Effector CD4-positive, alpha-beta T cell (primary cell): Measurements from ENCODE around the gene ISOC2.

Experiments used
- DNase-seq: peaks from one replicate; pipeline ENCODE4 v3.0.0-alpha.2; 2020

The ISOC2 gene

GRCh38 chr19:55476100-55476775 is 14.8 kb upstream of the ISOC2 start, which contains the start of gene ZNF628:
Gene ZNF628, plus strand, starts transcription at chr19:55476617. Its CDS starts 3,294 bp downstream, at chr19:55479911.
- DNase-seq: peak; percentile 97

DNA sequence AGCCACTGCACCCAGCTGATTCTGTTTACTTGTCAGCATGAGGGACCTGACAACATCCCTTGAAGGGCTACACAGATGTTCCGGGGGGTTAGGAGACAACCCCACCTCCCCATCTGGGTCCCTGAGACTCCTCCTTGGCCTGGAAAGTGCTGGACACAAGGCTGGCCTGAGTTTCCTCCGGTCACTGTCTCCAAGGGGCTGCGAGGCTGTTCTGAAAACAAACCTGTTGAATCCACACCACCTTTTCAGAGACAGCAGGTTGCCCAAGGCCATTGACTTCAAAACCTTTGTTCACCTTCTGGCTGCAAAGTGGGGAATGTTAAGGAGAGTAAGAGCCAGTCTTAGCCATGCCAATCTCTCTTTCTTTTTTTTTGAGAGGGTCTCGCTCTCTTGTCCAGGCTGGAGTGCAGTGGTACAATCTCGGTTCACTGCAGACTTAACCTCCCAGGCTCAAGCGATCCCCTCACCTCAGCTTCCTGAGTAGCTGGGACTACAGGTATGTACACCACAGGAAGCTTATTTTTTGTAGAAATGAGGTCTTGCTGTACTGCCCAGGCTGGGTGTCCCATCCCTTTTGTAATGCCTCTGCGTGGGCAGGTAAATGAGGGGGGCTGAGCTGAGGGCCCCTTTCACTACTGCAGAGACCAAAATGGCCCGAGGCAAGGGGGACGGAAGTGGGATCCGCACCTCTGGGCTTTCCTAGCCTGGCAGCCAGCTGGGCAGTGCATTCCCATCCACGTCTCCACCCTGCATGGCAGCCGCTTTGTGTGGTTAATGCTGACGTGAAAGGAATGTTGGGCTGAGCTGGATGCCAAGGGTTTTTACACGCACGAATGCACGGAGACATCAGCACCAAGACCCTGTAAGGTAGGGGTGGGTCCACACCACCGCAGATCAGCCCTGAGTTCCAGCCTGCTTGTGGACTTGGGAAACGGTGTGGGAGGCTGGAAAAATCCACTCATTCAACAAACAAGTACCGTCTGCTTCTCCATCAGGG is 13.1 kb upstream of the ISOC2 start:
- DNase-seq: no peak

- no peak for DNase-seq
Measured at GRCh38 chr19:55473225-55474012, 12.0 kb upstream of the ISOC2 start.

DNA sequence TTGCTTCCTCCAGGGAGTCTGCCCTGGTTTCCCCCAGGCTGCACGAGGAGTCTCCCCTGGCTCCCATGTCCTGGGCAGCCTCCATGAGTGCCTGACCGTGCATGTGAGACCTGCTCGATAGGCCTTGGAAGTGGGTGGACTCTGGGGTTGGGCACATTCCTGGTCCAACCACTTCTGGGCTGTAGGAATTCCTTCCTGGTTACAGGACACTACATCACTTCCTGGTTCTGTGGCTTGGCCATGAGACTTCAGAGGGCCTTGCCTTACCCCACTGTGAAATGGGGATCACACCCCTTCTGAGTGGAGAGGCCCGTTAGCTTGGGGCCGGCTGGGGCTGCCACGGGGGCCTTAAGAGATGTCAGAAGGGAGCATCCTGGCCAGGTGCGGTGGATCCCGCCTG is 11.0 kb upstream of the ISOC2 start:
- no peak for DNase-seq

GRCh38 chr19:55471266-55471665 is 9.8 kb upstream of the ISOC2 start:
- DNase-seq: no peak

GRCh38 chr19:55468054-55468393 is 6.6 kb upstream of the ISOC2 start:
- DNase-seq: no peak

DNA sequence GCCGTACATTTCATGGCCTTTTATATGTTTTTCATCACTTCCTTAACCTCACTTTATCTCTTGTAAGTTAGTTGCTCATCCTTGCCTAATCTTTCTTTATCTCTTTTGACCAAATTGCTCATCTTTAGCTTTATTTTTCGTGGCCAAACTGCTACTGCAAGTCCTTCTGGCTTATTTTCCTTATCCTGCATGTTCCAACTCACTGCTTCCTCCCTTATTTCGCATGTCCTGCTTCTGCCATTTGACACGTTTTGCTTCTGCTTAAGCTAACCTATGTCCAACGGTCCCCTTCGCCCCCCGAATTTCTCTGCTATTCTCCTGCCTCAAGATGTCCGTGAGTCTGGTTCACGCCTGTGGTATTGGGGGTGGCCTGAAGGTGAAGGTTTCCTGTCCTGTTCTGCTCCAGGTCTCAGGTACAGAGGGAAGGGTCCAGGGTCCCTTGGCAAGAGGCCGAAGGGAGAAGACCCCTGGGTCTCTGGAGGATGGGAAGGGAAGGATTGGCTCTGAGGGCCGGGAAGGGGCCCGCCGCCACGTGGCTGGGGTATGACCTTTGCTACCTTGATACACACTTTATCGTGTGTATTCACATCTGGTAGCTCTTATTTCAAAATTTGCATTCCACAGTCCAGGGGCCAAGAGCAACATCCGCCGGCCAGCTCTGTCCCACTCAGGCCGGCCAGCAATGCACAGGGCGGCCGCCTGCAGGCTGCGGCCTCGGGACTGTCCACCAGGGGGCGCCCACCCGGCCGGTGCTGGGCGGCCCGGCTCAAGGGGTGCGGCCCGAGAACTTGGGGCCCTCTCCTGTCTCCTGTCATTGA is 6.0 kb upstream of the ISOC2 start:
- DNase-seq: peak; percentile 64

GRCh38 chr19:55466241-55466614 is 4.8 kb upstream of the ISOC2 start:
- DNase-seq: no peak

DNA sequence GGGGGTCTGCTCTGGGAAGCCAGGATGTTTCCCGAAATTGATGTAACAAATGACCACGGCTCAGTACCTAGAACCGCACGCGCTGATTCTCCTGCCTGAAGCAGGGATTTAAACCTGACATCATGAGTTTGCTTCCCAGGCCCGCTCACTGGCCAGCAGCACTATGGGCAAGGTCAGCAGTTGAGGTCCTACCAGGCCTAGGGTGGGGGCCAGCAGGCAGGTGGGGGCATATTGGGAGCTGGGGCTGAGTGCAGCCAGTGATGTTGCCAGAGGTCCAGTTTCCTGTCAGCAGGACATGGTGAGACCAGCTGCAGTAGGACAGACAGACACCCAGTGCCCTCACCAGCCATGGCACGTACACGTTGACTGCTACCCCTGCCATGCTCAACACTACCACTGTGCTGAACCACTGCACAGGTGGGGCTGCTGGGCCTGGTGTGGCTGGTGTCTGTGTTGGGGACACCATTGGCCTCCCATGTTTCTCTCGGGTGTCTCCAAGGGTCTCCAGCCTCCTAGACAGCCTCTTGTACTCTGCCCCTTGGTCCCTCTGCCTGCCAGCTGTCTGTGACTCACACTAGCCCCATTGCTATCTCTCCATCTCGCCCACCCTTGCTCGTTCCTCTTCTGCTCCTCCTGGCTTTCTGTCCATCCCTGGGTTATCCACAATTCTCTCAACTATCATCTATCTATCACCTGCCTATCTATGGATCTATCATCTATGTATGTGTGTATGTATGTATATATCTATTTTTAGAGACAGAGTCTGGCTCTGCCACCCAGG is 4.2 kb upstream of the ISOC2 start:
- no peak for DNase-seq

- DNase-seq: no peak
Measured at GRCh38 chr19:55464662-55465054, 3.2 kb upstream of the ISOC2 start, which contains the start of gene C19orf85. Gene C19orf85, minus strand, starts transcription at chr19:55464751. Its CDS starts 197 bp downstream, at chr19:55464554.

- no peak for DNase-seq
Measured at GRCh38 chr19:55464039-55464661, 2.7 kb upstream of the ISOC2 start.

GRCh38 chr19:55463583-55464031 is 2.2 kb upstream of the ISOC2 start:
- no peak for DNase-seq

DNA sequence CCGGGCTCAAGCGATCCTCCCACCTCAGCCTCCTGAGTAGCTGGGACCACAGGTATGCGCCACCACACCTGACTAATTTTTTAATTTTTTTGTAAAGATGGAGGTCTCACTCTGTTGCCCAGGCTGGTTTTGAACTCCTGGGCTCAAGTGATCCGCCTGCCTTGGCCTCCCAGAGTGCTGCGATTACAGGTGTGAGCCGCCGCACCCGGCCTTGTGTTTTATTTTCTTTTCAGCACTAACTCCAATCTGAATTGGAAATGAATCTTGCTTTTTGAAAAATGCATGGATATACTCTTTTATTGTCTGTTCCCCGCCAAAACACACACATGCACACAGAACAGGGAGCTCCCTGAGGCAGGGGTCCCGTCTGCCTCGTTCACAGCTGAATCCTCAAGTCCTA is 1.3 kb upstream of the ISOC2 start:
- DNase-seq: no peak

DNA sequence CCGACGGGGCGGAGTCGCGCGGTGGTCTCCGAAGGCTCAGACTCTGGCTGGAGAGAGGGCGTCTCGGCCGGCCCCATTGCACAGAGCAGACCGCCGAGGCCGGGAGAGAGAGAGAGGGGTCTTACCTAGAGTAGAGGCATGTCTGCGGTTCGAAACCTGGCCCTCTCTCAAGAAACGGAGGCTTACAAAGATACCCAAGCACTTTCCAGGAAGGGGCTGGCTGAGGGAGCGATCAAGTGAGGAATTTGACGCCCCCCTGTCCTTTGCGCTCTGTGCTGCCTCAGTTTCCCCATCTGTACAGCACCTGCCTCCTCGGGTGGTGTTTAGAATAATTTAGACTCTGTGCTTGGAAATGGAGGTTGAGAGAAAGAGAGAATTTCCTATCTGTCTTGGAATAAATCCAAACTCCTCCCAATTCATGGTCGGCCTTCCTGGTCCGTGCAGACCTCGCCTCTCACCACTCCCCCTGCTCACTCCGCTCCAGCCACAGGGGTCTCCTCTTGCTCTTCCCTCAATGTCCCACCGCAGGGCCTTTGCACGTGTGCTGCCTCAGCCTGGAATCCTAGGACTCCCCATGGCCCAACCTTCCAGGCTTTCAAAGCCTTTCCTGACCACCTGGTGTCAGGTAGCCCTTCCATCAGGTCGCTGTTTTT is 658 bp upstream of the ISOC2 start:
- DNase-seq: no peak

DNA sequence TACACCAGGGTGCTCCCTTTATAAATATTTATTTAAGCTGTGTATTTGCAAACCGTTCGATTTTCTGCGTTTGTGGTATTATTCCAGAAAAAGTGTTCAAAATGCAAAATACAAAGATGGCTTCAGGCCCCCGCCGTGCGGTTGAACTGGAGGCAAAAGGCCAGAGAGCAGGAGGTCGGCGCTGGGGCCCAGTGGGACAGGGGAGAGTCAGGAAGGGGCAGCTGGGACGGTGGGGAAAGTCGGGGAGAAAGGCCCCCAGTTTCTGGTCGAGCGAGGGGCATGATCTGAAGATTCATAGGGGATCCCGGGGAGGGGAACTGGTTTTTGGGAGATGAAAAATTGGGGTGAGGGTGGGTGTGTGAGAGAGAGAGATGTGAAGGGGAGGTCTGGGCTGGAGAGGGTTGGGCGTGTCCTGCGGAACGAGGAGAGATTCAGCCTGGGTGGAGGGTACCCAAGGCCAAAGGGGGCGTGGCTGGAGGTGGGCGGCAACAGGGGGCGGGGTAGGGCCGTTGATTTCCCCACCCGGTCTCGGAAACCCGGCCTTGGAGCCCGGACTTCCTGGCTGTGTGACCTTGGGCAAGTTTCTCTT is 678 bp downstream of the ISOC2 start:
- no peak for DNase-seq

DNA sequence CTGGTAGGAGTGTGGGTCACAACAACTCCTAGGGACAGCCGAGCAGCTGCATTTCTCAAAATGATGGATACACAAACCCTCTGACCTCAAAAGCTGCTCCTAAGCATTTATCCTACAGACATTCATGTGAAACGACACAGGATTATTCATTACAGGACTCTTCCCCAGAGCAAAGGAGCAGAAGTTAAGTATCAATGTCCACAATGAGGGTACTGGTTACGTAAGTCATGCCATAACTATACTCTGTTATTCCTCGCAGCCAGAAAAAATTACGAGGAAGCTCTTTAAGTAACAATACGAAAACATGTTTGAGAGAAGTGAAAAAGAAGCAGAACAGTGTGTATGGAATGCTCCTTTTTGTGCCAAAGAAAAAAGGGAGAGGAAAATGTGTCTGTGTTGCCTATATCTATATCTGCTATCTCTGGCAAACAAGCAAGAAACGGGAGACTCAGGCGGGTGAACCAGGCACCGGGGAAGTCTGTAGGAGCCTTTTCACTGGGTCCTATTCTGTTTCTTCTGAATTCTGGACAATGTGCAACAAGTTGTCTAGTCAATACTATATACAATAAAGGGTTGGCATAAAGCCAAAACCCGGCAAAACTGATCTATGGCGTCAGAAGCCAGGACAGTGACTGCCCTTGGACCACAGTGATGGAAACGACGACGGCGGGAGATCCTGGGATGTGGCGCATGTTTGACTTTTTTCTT is 1.3 kb downstream of the ISOC2 start:
- DNase-seq: no peak

DNA sequence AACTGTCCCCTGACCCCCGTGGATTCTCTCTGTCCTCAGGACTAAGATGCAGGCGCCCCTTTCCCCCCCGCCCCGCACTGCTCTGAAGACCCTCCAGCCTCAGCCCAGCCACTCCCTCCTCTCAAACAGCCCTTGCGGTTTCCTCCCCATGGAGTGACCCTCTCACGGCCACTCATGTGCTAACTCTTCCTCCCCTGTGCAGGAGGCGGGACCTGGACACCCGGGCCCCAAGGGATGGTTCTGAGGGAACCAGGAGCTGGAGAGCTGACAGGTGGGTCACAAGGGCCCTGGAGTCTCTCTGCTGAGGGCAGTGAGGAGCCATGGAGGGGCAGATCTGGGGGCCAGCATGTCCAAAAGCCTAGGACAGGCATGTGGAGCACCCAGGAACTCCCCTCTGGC is 1.9 kb downstream of the ISOC2 start:
- no peak for DNase-seq

DNA sequence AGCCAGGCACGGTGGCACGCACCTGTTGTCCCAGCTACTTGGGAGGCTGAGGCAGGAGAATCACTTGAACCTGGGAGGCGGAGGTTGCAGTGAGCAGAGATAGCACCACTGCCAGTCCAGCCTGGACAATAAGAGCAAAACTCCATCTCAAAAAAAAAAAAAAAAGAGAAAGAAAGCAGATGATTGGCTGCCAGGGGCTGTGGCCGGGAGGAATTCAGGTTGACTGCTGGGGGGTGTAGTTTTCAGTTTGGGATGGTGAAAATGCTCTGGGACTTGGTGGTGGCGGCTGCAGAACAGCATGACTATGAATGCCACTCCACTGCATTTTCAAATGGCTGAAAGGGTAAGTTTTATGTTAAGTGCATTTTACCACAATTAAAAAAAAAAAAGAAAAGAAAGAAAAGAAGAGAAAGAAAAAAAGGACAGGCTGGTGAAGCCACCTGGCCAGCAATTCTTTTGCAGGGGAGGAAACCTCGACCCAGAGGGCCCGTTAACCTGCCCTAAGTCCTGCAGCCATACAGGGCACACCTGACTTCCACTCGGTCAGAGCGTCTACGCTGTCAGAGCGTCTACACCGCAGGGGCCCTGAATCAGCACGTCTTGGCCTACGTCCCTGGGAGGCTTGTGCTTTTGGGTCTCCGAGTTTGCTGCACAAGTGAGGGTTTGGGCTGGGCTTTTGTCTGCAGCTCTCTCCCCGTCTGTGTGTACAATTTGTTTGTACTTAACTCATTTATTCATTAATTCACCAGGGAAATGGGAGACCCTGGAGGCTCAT is 3.6 kb downstream of the ISOC2 start:
- no peak for DNase-seq
